Osteoblast (primary cell): ENCODE data around the gene GATAD2A. TPM values are rescaled to one million over a fixed set of nuclear protein-coding genes. Genes with fewer than 3 reads are reported as not detected.

Experiments
- DNase-seq: peaks from one replicate; pipeline ENCODE4 v3.0.0; 2011; ENCODE audit warnings: low spot score, mixed read lengths; ENCODE audit not compliant: insufficient read length; ENCODE audit errors: missing footprints
- H2AFZ ChIP-seq: 2 replicates; pipeline ENCODE4 v1.6.0; 2011; ENCODE audit warnings: mild to moderate bottlenecking, low read length
- H3K27ac ChIP-seq: 2 replicates; pipeline ENCODE4 v1.5.1; 2011; ENCODE audit warnings: mild to moderate bottlenecking, low read depth, low read length, moderate library complexity
- H3K27me3 ChIP-seq: 2 replicates; pipeline ENCODE4 v1.6.0; 2012; ENCODE audit warnings: mild to moderate bottlenecking, control low read depth, inconsistent platforms, low read length, moderate library complexity; ENCODE audit not compliant: insufficient read depth
- H3K36me3 ChIP-seq: 2 replicates; pipeline ENCODE4 v1.5.1; 2011; ENCODE audit warnings: mild to moderate bottlenecking, low read length, control low read depth, moderate library complexity; ENCODE audit not compliant: insufficient read depth
- H3K4me1 ChIP-seq: 2 replicates; pipeline ENCODE4 v1.5.1; 2011; ENCODE audit warnings: mild to moderate bottlenecking, low read length, control low read depth, moderate library complexity; ENCODE audit not compliant: insufficient read depth
- H3K4me2 ChIP-seq: 2 replicates; pipeline ENCODE4 v1.6.0; 2011; ENCODE audit warnings: mild to moderate bottlenecking, low read length; ENCODE audit not compliant: insufficient read depth
- H3K4me3 ChIP-seq: fragments of 200-600 bp; sonication (generic); 3 replicates; pipeline ENCODE4 v1.5.1; 2012; ENCODE audit warnings: mild to moderate bottlenecking, low read length, inconsistent platforms; ENCODE audit not compliant: insufficient read depth
- H3K79me2 ChIP-seq: 2 replicates; pipeline ENCODE4 v1.6.0; 2012; ENCODE audit warnings: mild to moderate bottlenecking, low read length, control low read depth, inconsistent platforms; ENCODE audit not compliant: insufficient read depth
- H3K9me3 ChIP-seq: 2 replicates; pipeline ENCODE4 v1.5.1; 2011; ENCODE audit warnings: low read depth, low read length, control low read depth
- H4K20me1 ChIP-seq: 2 replicates; pipeline ENCODE4 v1.6.0; 2012; ENCODE audit warnings: mild to moderate bottlenecking, low read length, control low read depth; ENCODE audit not compliant: insufficient read depth
- total RNA-seq: library from RNA; depleted of rRNA; stranded (reverse); fragments of >200 nt; gene quantifications from 2 replicates; pipeline ENCODE4 v1.2.3, GENCODE V29; 2012
- TF ChIP-seq, protein P1 (sequence below): IDR thresholded peaks from 2 replicates; pipeline ENCODE4 v1.5.1; 2011; ENCODE audit warnings: mild to moderate bottlenecking, low read depth, low read length, moderate library complexity; ENCODE audit errors: extremely low read depth

The GATAD2A gene
- total RNA-seq, 1 donor = 48.9 TPM

GRCh38 chr19:19409631-19410030 is 4.2 kb downstream of the GATAD2A start:
- Histone ChIP-seq H3K27me3 (no peaks in the 10 kb centered on the region), H2AFZ (no peak overlapping the region), H3K9me3 (no peaks in the 10 kb centered on the region), H3K4me3 (no peak overlapping the region), H4K20me1 (peaks cover 72% of the 10 kb centered on the region), H3K36me3 (no peaks in the 10 kb centered on the region), H3K79me2 (peaks cover 83% of the 10 kb centered on the region), H3K4me2 (no peak overlapping the region), H3K4me1 (peaks cover 25% of the 10 kb centered on the region), H3K27ac (no peak overlapping the region)
- TF ChIP-seq, protein P1, sequence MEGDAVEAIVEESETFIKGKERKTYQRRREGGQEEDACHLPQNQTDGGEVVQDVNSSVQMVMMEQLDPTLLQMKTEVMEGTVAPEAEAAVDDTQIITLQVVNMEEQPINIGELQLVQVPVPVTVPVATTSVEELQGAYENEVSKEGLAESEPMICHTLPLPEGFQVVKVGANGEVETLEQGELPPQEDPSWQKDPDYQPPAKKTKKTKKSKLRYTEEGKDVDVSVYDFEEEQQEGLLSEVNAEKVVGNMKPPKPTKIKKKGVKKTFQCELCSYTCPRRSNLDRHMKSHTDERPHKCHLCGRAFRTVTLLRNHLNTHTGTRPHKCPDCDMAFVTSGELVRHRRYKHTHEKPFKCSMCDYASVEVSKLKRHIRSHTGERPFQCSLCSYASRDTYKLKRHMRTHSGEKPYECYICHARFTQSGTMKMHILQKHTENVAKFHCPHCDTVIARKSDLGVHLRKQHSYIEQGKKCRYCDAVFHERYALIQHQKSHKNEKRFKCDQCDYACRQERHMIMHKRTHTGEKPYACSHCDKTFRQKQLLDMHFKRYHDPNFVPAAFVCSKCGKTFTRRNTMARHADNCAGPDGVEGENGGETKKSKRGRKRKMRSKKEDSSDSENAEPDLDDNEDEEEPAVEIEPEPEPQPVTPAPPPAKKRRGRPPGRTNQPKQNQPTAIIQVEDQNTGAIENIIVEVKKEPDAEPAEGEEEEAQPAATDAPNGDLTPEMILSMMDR = no peak
- no peak for DNase-seq

DNA sequence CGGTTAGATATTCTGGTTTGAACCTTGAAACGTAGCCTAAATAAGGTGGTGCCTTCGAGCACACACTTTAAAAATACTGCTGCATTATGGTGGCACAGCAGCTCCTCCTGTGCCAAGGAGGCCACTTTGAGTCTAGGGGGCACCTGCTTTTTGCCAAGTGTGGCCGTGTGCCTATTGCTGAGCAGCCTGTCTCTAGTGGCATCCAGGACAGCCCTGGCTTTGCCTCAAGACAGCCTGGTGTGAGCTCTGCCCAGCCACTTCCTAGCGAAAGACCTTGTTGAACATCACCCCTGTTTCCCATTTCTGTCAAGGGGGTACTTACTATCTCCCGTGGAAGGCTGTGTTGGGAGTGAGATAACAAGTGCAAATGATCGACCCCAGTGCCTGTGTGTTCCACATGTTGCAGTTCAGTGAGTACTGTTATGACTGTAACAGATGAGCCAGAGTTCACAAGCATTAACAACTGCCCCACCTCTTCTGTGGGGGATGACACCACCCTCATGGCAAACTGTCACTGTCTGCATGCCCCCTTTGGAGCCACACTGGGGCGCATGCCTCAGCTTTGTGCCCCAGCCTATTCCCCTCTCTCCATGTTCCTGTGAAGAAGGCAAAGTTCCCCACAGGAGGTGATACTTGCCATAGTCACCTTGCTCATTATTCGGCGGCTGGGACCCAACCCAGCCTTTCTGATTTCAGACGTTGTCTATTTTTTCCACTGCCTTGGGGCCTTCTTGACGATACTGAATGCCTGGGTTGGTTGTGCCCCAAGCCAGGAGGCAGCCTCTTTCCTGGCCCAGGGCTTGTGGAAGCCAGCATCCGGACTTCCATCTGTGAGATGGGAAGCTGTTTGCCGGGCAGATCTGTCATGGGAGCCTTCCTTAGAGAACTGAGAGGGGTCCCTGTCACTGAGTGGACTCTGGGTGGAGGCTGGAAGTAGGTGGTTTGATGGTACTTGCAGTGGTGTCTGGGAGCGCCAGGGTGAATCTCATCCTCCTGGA is 5.4 kb downstream of the GATAD2A start:
- Histone ChIP-seq H2AFZ (no peak overlapping the region), H3K4me3 (no peak overlapping the region), H3K27ac (no peak overlapping the region), H3K9me3 (no peaks in the 10 kb centered on the region), H3K4me1 (peaks cover 21% of the 10 kb centered on the region), H3K79me2 (peaks cover 94% of the 10 kb centered on the region), H3K36me3 (no peaks in the 10 kb centered on the region), H4K20me1 (peaks cover 76% of the 10 kb centered on the region), H3K4me2 (no peak overlapping the region), H3K27me3 (no peaks in the 10 kb centered on the region)
- no peak for DNase-seq
- TF ChIP-seq, protein P1 = no peak

- H3K4me2 ChIP-seq = no peak overlapping the region
- peaks cover 72% of the 10 kb centered on the region for H4K20me1 ChIP-seq
- H3K36me3 ChIP-seq = no peaks in the 10 kb centered on the region
- H3K27ac ChIP-seq = no peak overlapping the region
- H3K4me1 ChIP-seq = peaks cover 10% of the 10 kb centered on the region
- H3K9me3 ChIP-seq = no peaks in the 10 kb centered on the region
- H3K4me3 ChIP-seq = no peak overlapping the region
- TF ChIP-seq, protein P1 = no peak
- no peak for DNase-seq
- H3K79me2 ChIP-seq = peaks cover 96% of the 10 kb centered on the region
- H3K27me3 ChIP-seq = no peaks in the 10 kb centered on the region
- H2AFZ ChIP-seq = no peak overlapping the region
Observed at GRCh38 chr19:19416280-19416679, 10.8 kb downstream of the GATAD2A start.

GRCh38 chr19:19417046-19417445 is 11.6 kb downstream of the GATAD2A start:
- no peak for DNase-seq
- no peak overlapping the region for H3K4me3 ChIP-seq
- peaks cover 97% of the 10 kb centered on the region for H3K79me2 ChIP-seq
- H4K20me1 ChIP-seq = peaks cover 73% of the 10 kb centered on the region
- TF ChIP-seq, protein P1 = no peak
- H2AFZ ChIP-seq = no peak overlapping the region
- no peaks in the 10 kb centered on the region for H3K36me3 ChIP-seq
- H3K27ac ChIP-seq = no peak overlapping the region
- H3K4me1 ChIP-seq = peaks cover 10% of the 10 kb centered on the region
- no peaks in the 10 kb centered on the region for H3K27me3 ChIP-seq
- no peaks in the 10 kb centered on the region for H3K9me3 ChIP-seq
- H3K4me2 ChIP-seq = no peak overlapping the region
